ENCODE results near the gene MAEA.

Gene MAEA

GRCh38 chr4:1366371-1367229, 76.9 kb downstream of the MAEA start:
- no peak for TF ChIP-seq MAX (IDR thresholded peaks at IDR 0.05; ENCODE audit: low read depth, low read length)
- TF ChIP-seq MYC (IDR thresholded peaks at IDR 0.05; ENCODE audit: low read depth, low read length) = no peak
- TF ChIP-seq, protein P1, sequence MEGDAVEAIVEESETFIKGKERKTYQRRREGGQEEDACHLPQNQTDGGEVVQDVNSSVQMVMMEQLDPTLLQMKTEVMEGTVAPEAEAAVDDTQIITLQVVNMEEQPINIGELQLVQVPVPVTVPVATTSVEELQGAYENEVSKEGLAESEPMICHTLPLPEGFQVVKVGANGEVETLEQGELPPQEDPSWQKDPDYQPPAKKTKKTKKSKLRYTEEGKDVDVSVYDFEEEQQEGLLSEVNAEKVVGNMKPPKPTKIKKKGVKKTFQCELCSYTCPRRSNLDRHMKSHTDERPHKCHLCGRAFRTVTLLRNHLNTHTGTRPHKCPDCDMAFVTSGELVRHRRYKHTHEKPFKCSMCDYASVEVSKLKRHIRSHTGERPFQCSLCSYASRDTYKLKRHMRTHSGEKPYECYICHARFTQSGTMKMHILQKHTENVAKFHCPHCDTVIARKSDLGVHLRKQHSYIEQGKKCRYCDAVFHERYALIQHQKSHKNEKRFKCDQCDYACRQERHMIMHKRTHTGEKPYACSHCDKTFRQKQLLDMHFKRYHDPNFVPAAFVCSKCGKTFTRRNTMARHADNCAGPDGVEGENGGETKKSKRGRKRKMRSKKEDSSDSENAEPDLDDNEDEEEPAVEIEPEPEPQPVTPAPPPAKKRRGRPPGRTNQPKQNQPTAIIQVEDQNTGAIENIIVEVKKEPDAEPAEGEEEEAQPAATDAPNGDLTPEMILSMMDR (IDR thresholded peaks at IDR 0.05; ENCODE audit: low read depth, low read length) = no peak
- DNase-seq (ENCODE audit: low read depth) = no peak

DNA sequence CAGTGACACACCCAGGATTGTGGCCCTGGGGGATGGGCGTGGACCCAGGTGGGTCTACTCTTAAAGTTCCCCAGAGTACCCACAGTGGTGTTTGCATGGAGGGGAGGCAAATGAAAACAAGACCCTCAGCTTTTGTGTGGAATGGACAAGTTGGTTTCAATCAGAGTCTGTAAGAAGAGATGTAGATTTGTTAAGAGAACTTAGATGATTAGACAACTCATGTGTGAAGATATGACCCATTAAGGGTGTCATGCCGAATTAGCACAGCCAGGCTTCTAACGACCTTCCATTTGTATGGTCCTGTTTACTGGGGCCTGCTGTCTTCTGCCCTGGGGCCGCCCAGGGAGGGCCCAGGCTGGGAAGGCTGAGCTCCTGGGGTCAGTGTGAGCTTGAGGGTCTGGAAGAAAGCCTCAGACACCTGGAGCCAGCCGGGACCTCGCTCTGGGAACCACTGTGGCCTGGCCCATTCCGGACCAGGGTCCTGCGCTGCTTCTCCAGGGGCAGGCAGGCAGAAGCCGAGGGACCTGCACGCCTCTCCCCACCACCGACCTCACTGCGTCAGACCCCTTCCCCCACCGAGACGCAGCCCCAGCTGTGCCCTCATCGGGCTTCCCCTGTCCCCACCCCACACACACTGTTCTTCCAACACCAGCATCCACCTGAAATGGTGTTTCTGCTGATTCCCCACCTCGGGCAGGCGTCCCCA, 77.7 kb downstream of the MAEA start:
- TF ChIP-seq POLR2A (IDR thresholded peaks at IDR 0.05; ENCODE audit: extremely low read depth, insufficient read length) (no peak), MAX (IDR thresholded peaks at IDR 0.05; ENCODE audit: low read depth, low read length) (no peak), MYC (IDR thresholded peaks at IDR 0.05; ENCODE audit: low read depth, low read length) (no peak)
- TF ChIP-seq, protein P1 (IDR thresholded peaks at IDR 0.05; ENCODE audit: low read depth, low read length) = no peak

More at GRCh38 chr4:1366371-1367229, 76.9 kb downstream of the MAEA start:
- H3K4me3 ChIP-seq (ENCODE audit: low read depth, low read length) = no peak overlapping the region

DNA sequence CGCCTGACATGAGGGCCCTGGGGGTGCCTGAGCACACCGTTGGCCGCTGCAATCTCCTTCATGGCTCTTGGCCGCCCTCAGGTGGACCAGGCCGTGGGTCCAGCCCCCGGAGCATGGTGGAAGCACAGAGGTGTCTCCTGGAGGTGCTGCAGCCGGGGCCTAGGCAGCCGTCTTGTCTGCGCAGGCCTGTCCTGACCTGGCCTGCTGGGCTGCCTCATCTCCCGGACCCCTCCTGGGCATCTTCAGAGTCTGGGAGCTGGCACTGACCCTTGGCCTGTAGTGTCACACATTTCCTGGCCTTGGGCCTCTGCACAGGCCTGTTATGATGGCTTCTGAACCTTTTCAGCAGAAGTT, 78.2 kb downstream of the MAEA start:
- no peak for DNase-seq (ENCODE audit: low read depth)
- H3K4me3 ChIP-seq (ENCODE audit: low read depth, low read length) = no peak overlapping the region
- TF ChIP-seq POLR2A (IDR thresholded peaks at IDR 0.05; ENCODE audit: extremely low read depth, insufficient read length) = no peak
- TF ChIP-seq, protein P1 (IDR thresholded peaks at IDR 0.05; ENCODE audit: low read depth, low read length) = no peak
- no peak for TF ChIP-seq MAX (IDR thresholded peaks at IDR 0.05; ENCODE audit: low read depth, low read length)
- no peak for TF ChIP-seq MYC (IDR thresholded peaks at IDR 0.05; ENCODE audit: low read depth, low read length)

More for the DNA sequence above, 77.7 kb downstream of the MAEA start:
- H3K4me3 ChIP-seq (ENCODE audit: low read depth, low read length) = no peak overlapping the region
- no peak for DNase-seq (ENCODE audit: low read depth)

- DNase-seq (ENCODE audit: low read depth) = no peak
- H3K4me3 ChIP-seq (ENCODE audit: low read depth, low read length) = no peak overlapping the region
- TF ChIP-seq POLR2A (IDR thresholded peaks at IDR 0.05; ENCODE audit: extremely low read depth, insufficient read length) (no peak), MAX (IDR thresholded peaks at IDR 0.05; ENCODE audit: low read depth, low read length) (no peak), MYC (IDR thresholded peaks at IDR 0.05; ENCODE audit: low read depth, low read length) (no peak)
- TF ChIP-seq, protein P1 (IDR thresholded peaks at IDR 0.05; ENCODE audit: low read depth, low read length) = no peak
These were observed 78.9 kb downstream of the MAEA start for GRCh38 chr4:1368421-1369090.

DNA sequence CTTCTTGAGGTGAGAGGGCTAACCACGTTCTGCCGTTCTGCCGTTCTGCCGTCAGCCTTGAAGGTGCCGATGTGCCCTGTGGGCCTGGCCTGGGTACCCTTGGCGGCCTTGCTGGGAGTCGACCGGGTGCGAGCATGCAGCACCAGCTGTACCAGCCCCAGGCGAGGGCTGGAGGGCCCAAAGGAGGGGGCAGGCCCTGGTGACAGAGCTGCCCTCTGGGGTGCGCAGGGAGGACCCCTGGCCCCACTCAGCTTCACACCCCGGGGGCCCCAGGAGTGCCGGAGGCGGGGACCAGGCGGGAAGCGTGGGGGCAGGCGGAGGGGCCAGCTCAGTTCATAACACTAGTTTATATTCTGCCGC, 79.4 kb downstream of the MAEA start:
- no peak overlapping the region for H3K4me3 ChIP-seq (ENCODE audit: low read depth, low read length)
- DNase-seq (ENCODE audit: low read depth) = no peak
- TF ChIP-seq POLR2A (IDR thresholded peaks at IDR 0.05; ENCODE audit: extremely low read depth, insufficient read length) = no peak
- no peak for TF ChIP-seq MAX (IDR thresholded peaks at IDR 0.05; ENCODE audit: low read depth, low read length)
- no peak for TF ChIP-seq MYC (IDR thresholded peaks at IDR 0.05; ENCODE audit: low read depth, low read length)
- TF ChIP-seq, protein P1 (IDR thresholded peaks at IDR 0.05; ENCODE audit: low read depth, low read length) = no peak

All from NB4 (cell line).